HepG2 (cell line): ENCODE results near the gene JMJD6. TPM values are rescaled to one million over a fixed set of nuclear protein-coding genes. Genes with fewer than 3 reads are reported as not detected.

Experiments
- ARID2 ChIP-seq: sonication (generic); formaldehyde crosslinking; IDR thresholded peaks from 2 replicates; pipeline ENCODE4 v1.8.1; 2022; ENCODE audit warnings: mild to moderate bottlenecking, missing genetic modification reagents, borderline replicate concordance
- FLYWCH1 ChIP-seq: sonication (generic); formaldehyde crosslinking; IDR thresholded peaks from 2 replicates; pipeline ENCODE4 v1.8.1; 2023; ENCODE audit warnings: mild to moderate bottlenecking, missing genetic modification reagents
- HNRNPL ChIP-seq: fragments of 200-400 bp; formaldehyde crosslinking; IDR thresholded peaks from 2 replicates; pipeline ENCODE4 v1.6.1; 2017; ENCODE audit warnings: mild to moderate bottlenecking, low read depth, low read length
- IRF2 ChIP-seq: IDR thresholded peaks from 2 replicates; pipeline ENCODE4 v1.6.1; 2018; ENCODE audit warnings: missing genetic modification reagents, missing compliant biosample characterization
- NCOA2 ChIP-seq: sonication (generic); formaldehyde crosslinking; IDR thresholded peaks from 2 replicates; pipeline ENCODE4 v1.8.0; 2022; ENCODE audit warnings: inconsistent platforms
- NFE2 ChIP-seq: sonication (generic); formaldehyde crosslinking; IDR thresholded peaks from 2 replicates; pipeline ENCODE4 v1.4.0; 2020; ENCODE audit warnings: missing genetic modification reagents
- NFE2L1 ChIP-seq: sonication (generic); formaldehyde crosslinking; IDR thresholded peaks from 2 replicates; pipeline ENCODE4 v1.4.0; 2020; ENCODE audit warnings: missing genetic modification reagents, mild to moderate bottlenecking, borderline replicate concordance
- PCBP2 ChIP-seq: fragments of 200-400 bp; formaldehyde crosslinking; optimal IDR thresholded peaks from 2 replicates; pipeline ENCODE3; 2018; ENCODE audit warnings: low read length, low read depth; ENCODE audit not compliant: poor library complexity, severe bottlenecking
- RELA ChIP-seq: sonication (generic); formaldehyde crosslinking; IDR thresholded peaks from 2 replicates; pipeline ENCODE4 v1.4.0; 2020; ENCODE audit warnings: missing genetic modification reagents
- STAT5B ChIP-seq: sonication (generic); formaldehyde crosslinking; IDR thresholded peaks from 2 replicates; pipeline ENCODE4 v1.4.0; 2020; ENCODE audit warnings: missing genetic modification reagents
- TCF7 ChIP-seq: sonication (generic); IDR thresholded peaks from 2 replicates; pipeline ENCODE4 v1.6.1; 2016; ENCODE audit warnings: antibody characterized with exemption, low read depth
- ZNF549 ChIP-seq: sonication (generic); formaldehyde crosslinking; IDR thresholded peaks from 2 replicates; pipeline ENCODE4 v1.5.0; 2020; ENCODE audit warnings: missing genetic modification reagents
- ZNF792 ChIP-seq: IDR thresholded peaks from 2 replicates; pipeline ENCODE4 v1.6.1; 2016
- ZSCAN21 ChIP-seq: sonication (generic); formaldehyde crosslinking; IDR thresholded peaks from 2 replicates; pipeline ENCODE4 v1.8.0; 2022; ENCODE audit warnings: mild to moderate bottlenecking, missing genetic modification reagents, moderate library complexity, borderline replicate concordance
- polyA plus RNA-seq, 8 experiments: library from polyadenylated mRNA; depleted of rRNA in 3 of 8; stranded (reverse) in 7 of 8; unstranded in 1 of 8; fragments of >200 nt; fragmentation: Illumina TruSeq in 4 of 8; extraction: Trizol in 4 of 8; gene quantifications; 2 replicates each; pipeline versions ENCODE4 v1.2.1 to v1.2.3, GENCODE V29; 2011 to 2016; ENCODE audit warnings: low read depth in 4 of 8, missing spikeins in 1 of 8, mixed read lengths in 1 of 8; ENCODE audit not compliant: insufficient read depth in 1 of 8
- total RNA-seq, 5 experiments: library from RNA; depleted of rRNA; stranded (reverse); fragments of >200 nt; fragmentation: Illumina TruSeq; extraction: Trizol; gene quantifications; 2 replicates each; pipeline ENCODE4 v1.2.3, GENCODE V29; 2016; ENCODE audit warnings: low read depth in 1 of 5
- TF ChIP-seq, protein P1 (sequence below): sonication (generic); formaldehyde crosslinking; IDR thresholded peaks from 2 replicates; pipeline ENCODE4 v1.4.0; 2020; ENCODE audit warnings: mild to moderate bottlenecking, missing genetic modification reagents
- TF ChIP-seq, protein P2 (sequence below): sonication (generic); formaldehyde crosslinking; IDR thresholded peaks from 2 replicates; pipeline ENCODE4 v1.4.0; 2020; ENCODE audit warnings: missing genetic modification reagents
- TF ChIP-seq, protein P3 (sequence below): IDR thresholded peaks from 2 replicates; pipeline ENCODE4 v1.6.1; 2016; ENCODE audit warnings: low read depth
- TF ChIP-seq, protein P4 (sequence below): sonication (generic); formaldehyde crosslinking; IDR thresholded peaks from 2 replicates; pipeline ENCODE4 v1.5.1; 2020; ENCODE audit warnings: mild to moderate bottlenecking, missing genetic modification reagents, moderate library complexity

JMJD6 gene
- total and polyA plus RNA-seq, 2 of the 13 experiments (the other 11 are each of a cell fraction or from before 2014, with no cell fraction given), result 33.6 to 41.0 TPM

DNA sequence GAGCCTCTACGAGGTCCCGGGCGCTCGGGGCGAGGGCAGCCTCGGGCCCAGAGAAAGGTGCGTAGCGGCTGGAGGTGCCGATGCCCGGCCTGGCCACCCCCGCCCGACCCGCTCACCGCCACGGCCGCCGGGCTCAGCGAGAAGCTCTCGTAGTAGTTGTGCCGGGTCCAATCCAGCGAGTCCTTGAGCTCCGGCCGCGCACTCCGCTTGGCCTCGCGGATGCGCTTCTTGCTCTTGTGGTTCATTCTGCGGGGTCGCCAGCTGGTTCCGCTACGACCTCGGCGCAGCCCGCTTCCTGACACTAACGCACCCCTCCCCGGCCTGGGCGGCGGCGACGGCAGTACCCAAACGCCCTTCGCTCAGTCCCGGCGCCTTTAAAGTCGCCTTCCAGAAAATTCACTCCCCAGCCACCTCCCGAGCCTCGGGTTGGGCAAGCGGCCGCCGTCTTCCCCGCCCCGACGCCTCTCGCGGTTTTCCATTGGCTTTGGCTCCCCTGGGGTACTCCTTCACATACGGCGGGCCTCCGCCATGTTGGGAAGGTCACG lies at the start of gene JMJD6 (continued):
- TF ChIP-seq, protein P1, sequence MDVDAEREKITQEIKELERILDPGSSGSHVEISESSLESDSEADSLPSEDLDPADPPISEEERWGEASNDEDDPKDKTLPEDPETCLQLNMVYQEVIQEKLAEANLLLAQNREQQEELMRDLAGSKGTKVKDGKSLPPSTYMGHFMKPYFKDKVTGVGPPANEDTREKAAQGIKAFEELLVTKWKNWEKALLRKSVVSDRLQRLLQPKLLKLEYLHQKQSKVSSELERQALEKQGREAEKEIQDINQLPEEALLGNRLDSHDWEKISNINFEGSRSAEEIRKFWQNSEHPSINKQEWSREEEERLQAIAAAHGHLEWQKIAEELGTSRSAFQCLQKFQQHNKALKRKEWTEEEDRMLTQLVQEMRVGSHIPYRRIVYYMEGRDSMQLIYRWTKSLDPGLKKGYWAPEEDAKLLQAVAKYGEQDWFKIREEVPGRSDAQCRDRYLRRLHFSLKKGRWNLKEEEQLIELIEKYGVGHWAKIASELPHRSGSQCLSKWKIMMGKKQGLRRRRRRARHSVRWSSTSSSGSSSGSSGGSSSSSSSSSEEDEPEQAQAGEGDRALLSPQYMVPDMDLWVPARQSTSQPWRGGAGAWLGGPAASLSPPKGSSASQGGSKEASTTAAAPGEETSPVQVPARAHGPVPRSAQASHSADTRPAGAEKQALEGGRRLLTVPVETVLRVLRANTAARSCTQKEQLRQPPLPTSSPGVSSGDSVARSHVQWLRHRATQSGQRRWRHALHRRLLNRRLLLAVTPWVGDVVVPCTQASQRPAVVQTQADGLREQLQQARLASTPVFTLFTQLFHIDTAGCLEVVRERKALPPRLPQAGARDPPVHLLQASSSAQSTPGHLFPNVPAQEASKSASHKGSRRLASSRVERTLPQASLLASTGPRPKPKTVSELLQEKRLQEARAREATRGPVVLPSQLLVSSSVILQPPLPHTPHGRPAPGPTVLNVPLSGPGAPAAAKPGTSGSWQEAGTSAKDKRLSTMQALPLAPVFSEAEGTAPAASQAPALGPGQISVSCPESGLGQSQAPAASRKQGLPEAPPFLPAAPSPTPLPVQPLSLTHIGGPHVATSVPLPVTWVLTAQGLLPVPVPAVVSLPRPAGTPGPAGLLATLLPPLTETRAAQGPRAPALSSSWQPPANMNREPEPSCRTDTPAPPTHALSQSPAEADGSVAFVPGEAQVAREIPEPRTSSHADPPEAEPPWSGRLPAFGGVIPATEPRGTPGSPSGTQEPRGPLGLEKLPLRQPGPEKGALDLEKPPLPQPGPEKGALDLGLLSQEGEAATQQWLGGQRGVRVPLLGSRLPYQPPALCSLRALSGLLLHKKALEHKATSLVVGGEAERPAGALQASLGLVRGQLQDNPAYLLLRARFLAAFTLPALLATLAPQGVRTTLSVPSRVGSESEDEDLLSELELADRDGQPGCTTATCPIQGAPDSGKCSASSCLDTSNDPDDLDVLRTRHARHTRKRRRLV (CRISPR knock-in tag), result 0 out of 2 replicates have a peak, but pooled peaks have one; percentile 3
- TF ChIP-seq TCF7 (peak; percentile 14; the same call in 1 of the 2 replicates), ARID2 (no peak), IRF2 (CRISPR knock-in tag) (peak; percentile 80; the same call in 1 of the 2 replicates), RELA (0 out of 2 replicates have a peak, but pooled peaks have one; percentile 14), ZNF549 (CRISPR knock-in tag) (no peak), STAT5B (CRISPR knock-in tag) (peak; percentile 40; the same call in 1 of the 2 replicates), HNRNPL (no peak), ZNF792 (CRISPR knock-in tag) (no peak; the same call in 1 of the 2 replicates), NFE2L1 (CRISPR knock-in tag) (no peak), FLYWCH1 (CRISPR knock-in tag) (no peak), NCOA2 (no peak; the same call in 1 of the 2 replicates), PCBP2 (no peak), ZSCAN21 (CRISPR knock-in tag) (peak; percentile 87), NFE2 (CRISPR knock-in tag) (no peak)
- TF ChIP-seq, protein P2, sequence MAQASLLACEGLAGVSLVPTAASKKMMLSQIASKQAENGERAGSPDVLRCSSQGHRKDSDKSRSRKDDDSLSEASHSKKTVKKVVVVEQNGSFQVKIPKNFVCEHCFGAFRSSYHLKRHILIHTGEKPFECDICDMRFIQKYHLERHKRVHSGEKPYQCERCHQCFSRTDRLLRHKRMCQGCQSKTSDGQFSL (CRISPR knock-in tag), result no peak
- TF ChIP-seq, protein P3, sequence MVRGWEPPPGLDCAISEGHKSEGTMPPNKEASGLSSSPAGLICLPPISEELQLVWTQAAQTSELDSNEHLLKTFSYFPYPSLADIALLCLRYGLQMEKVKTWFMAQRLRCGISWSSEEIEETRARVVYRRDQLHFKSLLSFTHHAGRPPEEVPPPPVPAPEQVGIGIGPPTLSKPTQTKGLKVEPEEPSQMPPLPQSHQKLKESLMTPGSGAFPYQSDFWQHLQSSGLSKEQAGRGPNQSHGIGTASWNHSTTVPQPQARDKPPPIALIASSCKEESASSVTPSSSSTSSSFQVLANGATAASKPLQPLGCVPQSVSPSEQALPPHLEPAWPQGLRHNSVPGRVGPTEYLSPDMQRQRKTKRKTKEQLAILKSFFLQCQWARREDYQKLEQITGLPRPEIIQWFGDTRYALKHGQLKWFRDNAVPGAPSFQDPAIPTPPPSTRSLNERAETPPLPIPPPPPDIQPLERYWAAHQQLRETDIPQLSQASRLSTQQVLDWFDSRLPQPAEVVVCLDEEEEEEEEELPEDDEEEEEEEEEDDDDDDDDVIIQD (CRISPR knock-in tag), result no peak
- TF ChIP-seq, protein P4, sequence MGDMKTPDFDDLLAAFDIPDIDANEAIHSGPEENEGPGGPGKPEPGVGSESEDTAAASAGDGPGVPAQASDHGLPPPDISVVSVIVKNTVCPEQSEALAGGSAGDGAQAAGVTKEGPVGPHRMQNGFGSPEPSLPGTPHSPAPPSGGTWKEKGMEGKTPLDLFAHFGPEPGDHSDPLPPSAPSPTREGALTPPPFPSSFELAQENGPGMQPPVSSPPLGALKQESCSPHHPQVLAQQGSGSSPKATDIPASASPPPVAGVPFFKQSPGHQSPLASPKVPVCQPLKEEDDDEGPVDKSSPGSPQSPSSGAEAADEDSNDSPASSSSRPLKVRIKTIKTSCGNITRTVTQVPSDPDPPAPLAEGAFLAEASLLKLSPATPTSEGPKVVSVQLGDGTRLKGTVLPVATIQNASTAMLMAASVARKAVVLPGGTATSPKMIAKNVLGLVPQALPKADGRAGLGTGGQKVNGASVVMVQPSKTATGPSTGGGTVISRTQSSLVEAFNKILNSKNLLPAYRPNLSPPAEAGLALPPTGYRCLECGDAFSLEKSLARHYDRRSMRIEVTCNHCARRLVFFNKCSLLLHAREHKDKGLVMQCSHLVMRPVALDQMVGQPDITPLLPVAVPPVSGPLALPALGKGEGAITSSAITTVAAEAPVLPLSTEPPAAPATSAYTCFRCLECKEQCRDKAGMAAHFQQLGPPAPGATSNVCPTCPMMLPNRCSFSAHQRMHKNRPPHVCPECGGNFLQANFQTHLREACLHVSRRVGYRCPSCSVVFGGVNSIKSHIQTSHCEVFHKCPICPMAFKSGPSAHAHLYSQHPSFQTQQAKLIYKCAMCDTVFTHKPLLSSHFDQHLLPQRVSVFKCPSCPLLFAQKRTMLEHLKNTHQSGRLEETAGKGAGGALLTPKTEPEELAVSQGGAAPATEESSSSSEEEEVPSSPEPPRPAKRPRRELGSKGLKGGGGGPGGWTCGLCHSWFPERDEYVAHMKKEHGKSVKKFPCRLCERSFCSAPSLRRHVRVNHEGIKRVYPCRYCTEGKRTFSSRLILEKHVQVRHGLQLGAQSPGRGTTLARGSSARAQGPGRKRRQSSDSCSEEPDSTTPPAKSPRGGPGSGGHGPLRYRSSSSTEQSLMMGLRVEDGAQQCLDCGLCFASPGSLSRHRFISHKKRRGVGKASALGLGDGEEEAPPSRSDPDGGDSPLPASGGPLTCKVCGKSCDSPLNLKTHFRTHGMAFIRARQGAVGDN (CRISPR knock-in tag), result peak; percentile 95
